Measurements from ENCODE around the gene WDR35. TPM values are rescaled to one million over a fixed set of nuclear protein-coding genes. Genes with fewer than 3 reads are reported as not detected.

The WDR35 gene
- total RNA-seq, 2 donors from 2014 or later: 4.7 to 6.4 TPM

DNA sequence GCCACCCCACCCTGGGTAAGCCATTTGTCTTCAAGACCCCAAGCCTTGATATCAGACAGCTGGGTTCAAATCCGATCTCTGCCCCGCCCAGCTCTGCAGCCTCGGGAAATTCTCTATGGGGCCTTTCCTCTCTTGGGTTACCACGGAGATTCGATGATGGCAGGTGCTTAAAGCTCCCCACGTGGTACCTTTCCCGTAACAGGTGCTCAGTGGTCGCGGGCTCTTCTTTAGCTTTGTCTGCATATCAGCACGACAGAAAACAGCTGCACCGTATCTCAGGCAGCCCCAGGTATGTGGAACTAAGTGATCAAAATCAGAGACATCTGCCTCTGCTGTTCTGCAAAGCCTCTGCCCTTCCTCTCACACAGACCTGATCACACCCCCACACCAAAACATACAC, 125.5 kb downstream of the WDR35 start:
- Mint-ChIP-seq H3K27me3 (ENCODE audit: low read depth) (no peaks in the 10 kb centered on the region), H3K27ac (no peak overlapping the region), H3K4me1 (ENCODE audit: low read depth) (peaks cover 36% of the 10 kb centered on the region), H3K9me3 (no peaks in the 10 kb centered on the region), H3K4me3 (no peak overlapping the region), H3K36me3 (ENCODE audit: insufficient read depth in 2 of 2) (no peaks in the 10 kb centered on the region)
- no peak for ATAC-seq (replicated peaks in 1 of 2)
- DNase-seq: no peak

GRCh38 chr2:19863303-19864041, 126.4 kb downstream of the WDR35 start:
- no peaks in the 10 kb centered on the region for H3K36me3 Mint-ChIP-seq (ENCODE audit: insufficient read depth in 2 of 2)
- no peaks in the 10 kb centered on the region for H3K27me3 Mint-ChIP-seq (ENCODE audit: low read depth)
- DNase-seq (peak; percentile 70 to 77), ATAC-seq (replicated peaks in 1 of 2) (peak; percentile 86 to 89)
- no peak overlapping the region for H3K27ac Mint-ChIP-seq
- H3K4me3 Mint-ChIP-seq: no peak overlapping the region
- no peaks in the 10 kb centered on the region for H3K9me3 Mint-ChIP-seq
- H3K4me1 Mint-ChIP-seq (ENCODE audit: low read depth): peaks cover 29% of the 10 kb centered on the region

GRCh38 chr2:19861813-19862212, 128.1 kb downstream of the WDR35 start:
- no peak overlapping the region for H3K4me3 Mint-ChIP-seq
- no peak for ATAC-seq (replicated peaks in 1 of 2)
- no peaks in the 10 kb centered on the region for H3K9me3 Mint-ChIP-seq
- no peak overlapping the region for H3K27ac Mint-ChIP-seq
- H3K36me3 Mint-ChIP-seq (ENCODE audit: insufficient read depth in 2 of 2): no peaks in the 10 kb centered on the region
- peaks cover 16% of the 10 kb centered on the region for H3K4me1 Mint-ChIP-seq (ENCODE audit: low read depth)
- H3K27me3 Mint-ChIP-seq (ENCODE audit: low read depth): peaks cover 6% of the 10 kb centered on the region
- DNase-seq: no peak

Other genes with a start within 250 kb of the WDR35 start
- 10 to 100 TPM; 39.2 to 39.4 TPM for gene TTC32, start 88.1 kb downstream of the WDR35 start, total RNA-seq
- gene MATN3, start 22.6 kb upstream of the WDR35 start, total RNA-seq: not detected
- gene LAPTM4A, start 61.5 kb upstream of the WDR35 start, total RNA-seq: 10 to 100 TPM; 26.0 to 33.3 TPM
- gene SDC1, start 235.0 kb upstream of the WDR35 start, total RNA-seq: under 1 TPM; 0.16 to 0.38 TPM